ENCODE measurements around the gene RSPRY1.
"Not testable (repeated sequence)": the region's sequence is repeated elsewhere in the genome, so short reads cannot be mapped to it uniquely, and the experiment has no call there.

Gene RSPRY1

GRCh38 chr16:57196286-57196685, 10.2 kb downstream of the RSPRY1 start:
- H3K4me1 ChIP-seq (ENCODE audit: low read length) = peaks cover 22% of the 10 kb centered on the region; the same call in 1 of the 2 replicates
- no peak overlapping the region for H3K27ac ChIP-seq (ENCODE audit: low read length)
- no peaks in the 10 kb centered on the region for H3K9me2 ChIP-seq (replicated peaks; ENCODE audit: insufficient read depth, low read length)
- no peak overlapping the region for H3K9ac ChIP-seq (ENCODE audit: low read length)
- H3F3A ChIP-seq (ENCODE audit: insufficient read depth, low read length) = peaks cover 8% of the 10 kb centered on the region; the same call in 1 of the 2 replicates
- no peaks in the 10 kb centered on the region for H4K20me1 ChIP-seq (ENCODE audit: insufficient read depth, low read length)
- no peaks in the 10 kb centered on the region for H3K27me3 ChIP-seq (replicated peaks; ENCODE audit: insufficient read depth, low read length)
- no peak overlapping the region for H2AFZ ChIP-seq (ENCODE audit: low read length)
- peaks cover 55% of the 10 kb centered on the region for H3K79me2 ChIP-seq (ENCODE audit: low read length)
- no peak for DNase-seq
- no peak overlapping the region for H3K4me3 ChIP-seq (ENCODE audit: low read length)
- H3K9me3 ChIP-seq (replicated peaks; ENCODE audit: insufficient read depth, low read length) = no peaks in the 10 kb centered on the region
- TF ChIP-seq EZH2phosphoT487 (IDR thresholded peaks at IDR 0.05; ENCODE audit: low read length) (no peak), EZH2 (optimal IDR thresholded peaks at IDR 0.05; ENCODE audit: low read depth, low read length) (no peak), CTCF (IDR thresholded peaks at IDR 0.05; ENCODE audit: low read length) (no peak)
- no peak overlapping the region for H3K4me2 ChIP-seq (ENCODE audit: low read depth, low read length)
- H3K36me3 ChIP-seq (replicated peaks; ENCODE audit: insufficient read depth, low read length) = no peaks in the 10 kb centered on the region

DNA sequence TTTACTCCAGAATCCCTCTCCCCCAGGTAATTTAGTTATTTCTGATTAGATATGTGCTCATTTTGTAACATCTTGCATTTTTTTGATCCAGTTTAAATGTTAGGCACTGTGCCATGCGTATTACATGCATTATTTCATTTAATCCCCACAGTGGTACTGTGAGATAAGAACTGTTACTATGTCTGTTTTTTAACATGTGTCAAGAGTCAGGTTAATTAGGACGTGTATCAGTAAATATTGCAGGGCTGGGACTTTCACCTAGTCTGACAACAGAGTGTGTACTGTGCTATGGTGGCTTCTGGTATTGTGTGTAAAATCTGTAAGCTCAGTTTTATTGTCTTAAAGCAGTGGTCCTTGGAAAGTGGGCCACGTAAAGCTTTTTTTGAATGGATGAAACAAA, 10.6 kb downstream of the RSPRY1 start:
- Histone ChIP-seq H3K4me1 (ENCODE audit: low read length) (peaks cover 20% of the 10 kb centered on the region; the same call in 1 of the 2 replicates), H3F3A (ENCODE audit: insufficient read depth, low read length) (peaks cover 8% of the 10 kb centered on the region; the same call in 1 of the 2 replicates), H3K9me2 (replicated peaks; ENCODE audit: insufficient read depth, low read length) (no peaks in the 10 kb centered on the region), H3K4me3 (ENCODE audit: low read length) (no peak overlapping the region), H3K27ac (ENCODE audit: low read length) (no peak overlapping the region), H3K36me3 (replicated peaks; ENCODE audit: insufficient read depth, low read length) (no peaks in the 10 kb centered on the region), H3K9me3 (replicated peaks; ENCODE audit: insufficient read depth, low read length) (no peaks in the 10 kb centered on the region), H4K20me1 (ENCODE audit: insufficient read depth, low read length) (no peaks in the 10 kb centered on the region), H3K9ac (ENCODE audit: low read length) (no peak overlapping the region), H2AFZ (ENCODE audit: low read length) (no peak overlapping the region), H3K27me3 (replicated peaks; ENCODE audit: insufficient read depth, low read length) (no peaks in the 10 kb centered on the region), H3K4me2 (ENCODE audit: low read depth, low read length) (no peak overlapping the region), H3K79me2 (ENCODE audit: low read length) (peaks cover 50% of the 10 kb centered on the region)
- DNase-seq = no peak
- TF ChIP-seq EZH2phosphoT487 (IDR thresholded peaks at IDR 0.05; ENCODE audit: low read length) (no peak), EZH2 (optimal IDR thresholded peaks at IDR 0.05; ENCODE audit: low read depth, low read length) (no peak), CTCF (IDR thresholded peaks at IDR 0.05; ENCODE audit: low read length) (no peak)

GRCh38 chr16:57200321-57200720, 14.2 kb downstream of the RSPRY1 start:
- H2AFZ ChIP-seq (ENCODE audit: low read length) = not testable (repeated sequence)
- H3K79me2 ChIP-seq (ENCODE audit: low read length) = peaks cover 20% of the 10 kb centered on the region

GRCh38 chr16:57200926-57201325, 14.8 kb downstream of the RSPRY1 start:
- not testable (repeated sequence) for H3K9me3 ChIP-seq (replicated peaks; ENCODE audit: insufficient read depth, low read length); DNase-seq; H3K9me2 ChIP-seq (replicated peaks; ENCODE audit: insufficient read depth, low read length); H3K4me2 ChIP-seq (ENCODE audit: low read depth, low read length); H3K4me1 ChIP-seq (ENCODE audit: low read length); H3K9ac ChIP-seq (ENCODE audit: low read length); H3F3A ChIP-seq (ENCODE audit: insufficient read depth, low read length); H3K36me3 ChIP-seq (replicated peaks; ENCODE audit: insufficient read depth, low read length); H4K20me1 ChIP-seq (ENCODE audit: insufficient read depth, low read length); H3K4me3 ChIP-seq (ENCODE audit: low read length); H3K27me3 ChIP-seq (replicated peaks; ENCODE audit: insufficient read depth, low read length); H2AFZ ChIP-seq (ENCODE audit: low read length); H3K27ac ChIP-seq (ENCODE audit: low read length)
- peaks cover 17% of the 10 kb centered on the region for H3K79me2 ChIP-seq (ENCODE audit: low read length)

More at GRCh38 chr16:57200321-57200720, 14.2 kb downstream of the RSPRY1 start:
- not testable (repeated sequence) for H3F3A ChIP-seq (ENCODE audit: insufficient read depth, low read length); H3K27me3 ChIP-seq (replicated peaks; ENCODE audit: insufficient read depth, low read length); H3K27ac ChIP-seq (ENCODE audit: low read length); DNase-seq; H3K36me3 ChIP-seq (replicated peaks; ENCODE audit: insufficient read depth, low read length); H3K4me3 ChIP-seq (ENCODE audit: low read length); H3K4me2 ChIP-seq (ENCODE audit: low read depth, low read length); H3K4me1 ChIP-seq (ENCODE audit: low read length); H3K9me3 ChIP-seq (replicated peaks; ENCODE audit: insufficient read depth, low read length); H3K9ac ChIP-seq (ENCODE audit: low read length); H3K9me2 ChIP-seq (replicated peaks; ENCODE audit: insufficient read depth, low read length); H4K20me1 ChIP-seq (ENCODE audit: insufficient read depth, low read length)

Data from MM.1S (cell line).